NCI-H526 treated with DMSO at 0.1 percent for 48 hours (cell line): ENCODE results near the gene CDK5RAP3.
A peak's percentile ranks its signal among the peaks of the same experiment; 100 is the strongest.
"Not testable (repeated sequence)": the region's sequence is repeated elsewhere in the genome, so short reads cannot be mapped to it uniquely, and the experiment has no call there.

Experiments
- DNase-seq: peaks from one replicate; lab custom pipeline; 2025; lab: John Stamatoyannopoulos, UW

Gene CDK5RAP3

GRCh38 chr17:47975189-47975822 lies 4.4 kb downstream of the CDK5RAP3 start:
- no peak for DNase-seq

- no peak for DNase-seq
These were observed 4.9 kb downstream of the CDK5RAP3 start for GRCh38 chr17:47975823-47976205.

GRCh38 chr17:47978324-47978723 lies 7.4 kb downstream of the CDK5RAP3 start:
- DNase-seq: peak; percentile 38

- DNase-seq: no peak
These were observed 9.6 kb downstream of the CDK5RAP3 start for GRCh38 chr17:47980541-47980940.

GRCh38 chr17:47981462-47981861 lies 10.5 kb downstream of the CDK5RAP3 start:
- DNase-seq: no peak

- no peak for DNase-seq
These were observed 11.2 kb downstream of the CDK5RAP3 start for GRCh38 chr17:47982091-47982617.

- DNase-seq: no peak
These were observed 11.9 kb downstream of the CDK5RAP3 start for GRCh38 chr17:47982645-47983390.

GRCh38 chr17:47983492-47984223 lies 12.7 kb downstream of the CDK5RAP3 start:
- no peak for DNase-seq

DNA sequence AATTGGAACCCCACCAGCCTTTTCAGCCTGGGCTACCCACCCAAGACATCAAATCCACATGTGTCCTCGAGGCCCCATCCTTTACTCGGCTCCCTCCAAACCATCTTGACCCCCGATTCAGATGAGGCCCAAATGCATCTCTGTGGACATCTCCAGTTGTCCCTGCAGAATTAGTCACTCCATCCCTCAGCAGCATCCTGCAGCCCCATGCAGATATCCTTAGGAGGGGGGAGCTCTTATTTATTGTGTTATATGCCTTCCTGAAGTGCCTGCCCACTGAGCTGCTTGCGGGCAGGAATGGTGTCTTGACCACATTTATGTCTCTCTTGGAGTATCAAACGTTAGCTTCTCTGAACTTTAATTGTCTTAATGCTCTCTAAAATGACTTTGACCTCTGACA lies 15.6 kb downstream of the CDK5RAP3 start:
- no peak for DNase-seq

DNA sequence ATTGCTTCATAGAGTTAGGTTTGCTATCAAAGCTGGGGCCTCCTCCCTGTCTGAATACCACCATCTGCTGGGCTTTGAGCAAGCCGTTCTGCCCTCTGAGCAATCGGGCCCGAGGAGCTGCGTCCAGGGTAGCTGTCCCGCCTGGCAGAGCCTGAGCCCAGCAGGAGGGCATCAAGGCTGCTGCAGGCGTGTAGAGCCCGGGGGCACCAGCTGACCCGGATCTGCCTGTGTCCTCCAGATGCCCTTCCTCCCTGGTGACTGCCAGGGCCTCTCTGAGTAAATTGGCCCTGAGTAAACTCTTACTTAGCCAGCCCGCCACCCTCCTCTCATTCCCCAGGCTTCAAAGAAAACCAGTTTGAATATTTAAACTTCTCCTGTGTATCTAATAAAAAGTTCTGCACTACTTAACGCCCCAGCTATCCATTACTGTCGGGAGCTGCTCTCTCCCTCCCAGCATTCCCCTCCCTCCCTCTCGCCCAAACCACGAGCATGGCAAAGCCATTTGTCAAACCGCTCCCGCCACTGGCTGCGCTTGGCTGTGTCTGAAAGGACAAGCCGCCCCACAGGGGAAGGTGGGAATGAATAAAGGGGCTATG lies 16.4 kb downstream of the CDK5RAP3 start:
- DNase-seq: peak; percentile 36

DNA sequence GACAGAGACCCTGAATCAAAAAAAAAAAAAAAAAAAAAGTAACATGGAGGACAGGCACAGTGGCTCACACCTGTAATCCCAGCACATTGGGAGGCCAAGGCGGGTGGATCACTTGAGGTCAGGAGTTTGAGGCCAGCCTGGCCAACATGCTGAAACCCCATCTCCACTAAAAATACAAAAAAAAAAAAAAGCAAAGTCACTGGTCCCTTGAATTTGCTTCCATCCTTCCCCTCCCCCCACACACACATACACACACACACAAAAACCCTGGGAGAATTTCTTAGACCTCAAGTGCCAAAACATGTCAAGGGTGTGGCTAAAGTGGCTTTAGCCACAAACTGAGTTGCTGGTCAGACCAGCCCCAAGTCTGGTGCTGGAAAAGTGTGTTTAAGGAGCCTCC lies 17.5 kb downstream of the CDK5RAP3 start:
- not testable (repeated sequence) for DNase-seq

- no peak for DNase-seq
These were observed 18.2 kb downstream of the CDK5RAP3 start for GRCh38 chr17:47989159-47989558.

- DNase-seq: no peak
These were observed 18.8 kb downstream of the CDK5RAP3 start for GRCh38 chr17:47989700-47990099.

- no peak for DNase-seq
These were observed 20.2 kb downstream of the CDK5RAP3 start for GRCh38 chr17:47990962-47991731.

GRCh38 chr17:47992216-47992615 lies 21.3 kb downstream of the CDK5RAP3 start:
- no peak for DNase-seq

DNA sequence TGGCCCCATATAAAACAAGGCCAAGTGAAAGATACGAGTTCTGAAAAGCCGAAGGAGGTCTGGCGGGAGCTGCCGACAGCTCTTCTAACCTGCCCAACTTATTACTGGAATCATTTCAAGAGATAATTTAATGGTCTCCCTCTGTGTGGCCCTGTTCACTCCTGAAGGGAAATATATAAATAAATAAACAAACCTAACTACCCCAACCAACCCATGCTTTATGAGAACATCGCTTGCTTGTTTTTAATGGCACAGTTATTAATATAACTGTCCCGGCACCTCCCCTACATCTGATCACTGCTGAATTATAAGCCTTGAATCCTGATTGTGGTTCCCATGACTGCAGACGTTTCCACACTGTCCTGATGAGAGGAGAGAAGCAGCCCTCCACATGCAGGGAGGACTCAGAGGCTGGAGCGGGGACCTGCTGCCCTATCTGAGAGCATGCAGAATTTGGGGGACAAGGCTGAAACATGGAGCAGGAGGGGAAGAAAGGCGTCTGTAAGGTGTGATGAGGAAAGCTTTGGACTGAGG lies 22.2 kb downstream of the CDK5RAP3 start:
- DNase-seq: no peak

DNA sequence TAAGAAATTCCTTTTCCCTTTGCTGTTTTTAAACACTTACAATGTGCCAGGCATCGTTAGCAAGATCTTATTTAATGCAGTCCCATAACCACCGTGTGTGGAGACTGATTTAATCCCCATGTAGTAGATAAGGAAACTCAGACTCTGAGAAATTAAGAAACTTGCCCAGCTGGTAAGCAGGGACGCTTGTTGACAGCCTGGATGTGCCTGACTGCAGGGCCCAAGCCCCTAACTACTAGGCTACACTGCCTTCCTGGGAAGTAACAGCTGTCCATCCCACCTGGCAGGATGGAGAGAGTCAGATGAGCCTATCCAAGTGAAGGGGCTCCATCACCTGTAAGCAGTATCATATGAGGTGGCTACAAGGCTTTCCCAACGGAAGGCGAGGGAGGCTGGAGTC lies 23.1 kb downstream of the CDK5RAP3 start:
- no peak for DNase-seq

DNA sequence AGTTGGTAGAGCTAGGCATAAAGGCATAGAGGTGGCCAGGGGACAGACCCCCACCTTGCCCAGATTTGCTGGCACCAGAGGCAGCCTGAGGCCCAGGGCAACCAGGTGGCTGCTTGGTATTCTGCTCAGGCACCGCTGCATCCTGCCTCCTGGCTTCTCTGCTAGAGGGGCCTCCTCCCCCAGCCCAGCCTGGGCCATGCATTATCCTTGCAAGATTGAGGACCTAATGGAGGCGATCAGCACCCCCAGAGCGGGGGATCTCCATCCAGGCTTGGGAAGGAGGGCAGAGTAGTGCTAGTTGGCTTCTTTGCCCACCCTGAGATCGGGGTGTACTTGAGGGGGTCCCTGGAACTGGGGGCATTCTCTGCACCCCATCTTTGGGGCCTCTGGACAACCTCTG lies 23.8 kb downstream of the CDK5RAP3 start:
- no peak for DNase-seq

GRCh38 chr17:47995241-47995935 lies 24.5 kb downstream of the CDK5RAP3 start:
- no peak for DNase-seq

- DNase-seq: no peak
These were observed 25.3 kb downstream of the CDK5RAP3 start for GRCh38 chr17:47996201-47996600.

GRCh38 chr17:47997586-47997985 lies 26.7 kb downstream of the CDK5RAP3 start:
- no peak for DNase-seq
